Measurements from ENCODE around the gene BCL11A. TPM values are rescaled to one million over a fixed set of nuclear protein-coding genes. Genes with fewer than 3 reads are reported as not detected.

BCL11A gene
- total and polyA plus RNA-seq, 2 experiments from 2014 or later, result 57.5 to 77.6 TPM

- 0 out of 2 replicates have a peak, but pooled peaks cover 2% of the 10 kb centered on the region for H3K9me2 ChIP-seq (ENCODE audit: insufficient read depth)
- H3K4me1 ChIP-seq (ENCODE audit: insufficient read depth), result no peaks in the 10 kb centered on the region
- Mint-ChIP-seq H3K4me3 (no peak overlapping the region), H3K27ac (no peak overlapping the region), H3K9me3 (no peaks in the 10 kb centered on the region), H3K36me3 (ENCODE audit: low read depth) (no peaks in the 10 kb centered on the region), H3K27me3 (ENCODE audit: insufficient read depth, low read depth, poor library complexity) (peaks cover 4% of the 10 kb centered on the region), H3K4me1 (no peaks in the 10 kb centered on the region)
- H2AFZ ChIP-seq, result no peak overlapping the region
- H3K4me2 ChIP-seq, result no peak overlapping the region
- H3K36me3 ChIP-seq (ENCODE audit: insufficient read depth), result no peaks in the 10 kb centered on the region
- TF ChIP-seq ZNF331 (CRISPR knock-in tag; IDR thresholded peaks at IDR 0.05; ENCODE audit: low read depth) (no peak), ZNF462 (CRISPR knock-in tag; IDR thresholded peaks at IDR 0.05) (no peak), EZH2 (IDR thresholded peaks at IDR 0.05; ENCODE audit: low read depth, unreplicated experiment) (no peak)
- H4K20me1 ChIP-seq (replicated peaks; ENCODE audit: insufficient read depth), result no peaks in the 10 kb centered on the region; the same call in 1 of the 2 replicates
- no peaks in the 10 kb centered on the region for H3F3A ChIP-seq (replicated peaks; ENCODE audit: low read depth)
- DNase-seq (ENCODE audit: low spot score) (no peak), ATAC-seq (no peak)
- H3K27ac ChIP-seq (ENCODE audit: low read depth), result no peak overlapping the region
- no peaks in the 10 kb centered on the region for H3K79me2 ChIP-seq (replicated peaks; ENCODE audit: insufficient read depth)
- H3K4me3 ChIP-seq, result no peak overlapping the region
- peaks cover 11% of the 10 kb centered on the region for H3K27me3 ChIP-seq (ENCODE audit: insufficient read depth)
Observed at GRCh38 chr2:60586081-60586480, 32.6 kb upstream of the BCL11A start.

GRCh38 chr2:60585276-60585675, 31.8 kb upstream of the BCL11A start:
- TF ChIP-seq CREB1 (CRISPR knock-in tag; IDR thresholded peaks at IDR 0.05; ENCODE audit: low read depth) (no peak), ZNF114 (CRISPR knock-in tag; IDR thresholded peaks at IDR 0.05) (no peak), ETS1 (IDR thresholded peaks at IDR 0.05) (no peak), STAT1 (IDR thresholded peaks at IDR 0.05; ENCODE audit: unreplicated experiment) (no peak), NANOG (IDR thresholded peaks at IDR 0.05; ENCODE audit: borderline replicate concordance) (no peak), REST (IDR thresholded peaks at IDR 0.05; ENCODE audit: unreplicated experiment) (no peak)
- Mint-ChIP-seq H3K27ac (no peak overlapping the region), H3K4me1 (no peaks in the 10 kb centered on the region), H3K36me3 (ENCODE audit: low read depth) (no peaks in the 10 kb centered on the region), H3K27me3 (ENCODE audit: insufficient read depth, low read depth, poor library complexity) (peaks cover 7% of the 10 kb centered on the region), H3K4me3 (no peak overlapping the region), H3K9me3 (no peaks in the 10 kb centered on the region)
- Histone ChIP-seq H4K20me1 (replicated peaks; ENCODE audit: insufficient read depth) (no peaks in the 10 kb centered on the region), H3K4me3 (no peak overlapping the region), H3K4me1 (ENCODE audit: insufficient read depth) (no peaks in the 10 kb centered on the region), H3K27ac (ENCODE audit: low read depth) (no peak overlapping the region), H3K9me2 (ENCODE audit: insufficient read depth) (no peaks in the 10 kb centered on the region), H2AFZ (no peak overlapping the region), H3K36me3 (ENCODE audit: insufficient read depth) (no peaks in the 10 kb centered on the region), H3K4me2 (no peak overlapping the region), H3K79me2 (replicated peaks; ENCODE audit: insufficient read depth) (no peaks in the 10 kb centered on the region), H3F3A (replicated peaks; ENCODE audit: low read depth) (no peaks in the 10 kb centered on the region), H3K27me3 (ENCODE audit: insufficient read depth) (peaks cover 19% of the 10 kb centered on the region)
- no peak for ATAC-seq
- no peak for DNase-seq (ENCODE audit: low spot score)

Measured in GM23338 (cell line).